ENCODE results near the gene DNAH11. TPM values are rescaled to one million over a fixed set of nuclear protein-coding genes. Genes with fewer than 3 reads are reported as not detected.

DNAH11 gene
- total RNA-seq, 6 donors from 2014 or later = 4.2 to 45.5 (median 12.0) TPM

- H3K4me1 ChIP-seq = peaks cover 0 to 32% (median 16%) of the 10 kb centered on the region in 4 donors
- TF ChIP-seq POLR2AphosphoS5 (IDR thresholded peaks at IDR 0.05) (no peak), POLR2A (IDR thresholded peaks at IDR 0.05) (no peak), EP300 (IDR thresholded peaks at IDR 0.05) (no peak), CTCF (IDR thresholded peaks at IDR 0.05) (no peak)
- no peaks in the 10 kb centered on the region for H3K27me3 ChIP-seq
- H3K27ac ChIP-seq = no peak overlapping the region
- no peak for ATAC-seq (ENCODE audit: low FRiP score in 2 of 2)
- no peak overlapping the region for H3K4me3 ChIP-seq
- 53 to 60% methylated on average over 2 of the region's 2 CpGs for WGBS, 2 donors
- DNase-seq = no peak
- H3K9me3 ChIP-seq = no peaks in the 10 kb centered on the region
- no peaks in the 10 kb centered on the region for H3K36me3 ChIP-seq
These were observed 405.1 kb downstream of the DNAH11 start for GRCh38 chr7:21947946-21948345.

GRCh38 chr7:21948364-21948763 lies 405.5 kb downstream of the DNAH11 start:
- no peak for DNase-seq
- Histone ChIP-seq H3K4me1 (peaks cover 0 to 31% (median 16%) of the 10 kb centered on the region in 4 donors), H3K27ac (no peak overlapping the region), H3K9me3 (no peaks in the 10 kb centered on the region), H3K36me3 (no peaks in the 10 kb centered on the region), H3K4me3 (no peak overlapping the region), H3K27me3 (no peaks in the 10 kb centered on the region)
- ATAC-seq (ENCODE audit: low FRiP score in 2 of 2) = no peak
- TF ChIP-seq EP300 (IDR thresholded peaks at IDR 0.05) (no peak), POLR2A (IDR thresholded peaks at IDR 0.05) (no peak), CTCF (IDR thresholded peaks at IDR 0.05) (no peak), POLR2AphosphoS5 (IDR thresholded peaks at IDR 0.05) (no peak)
- WGBS, 2 donors = 49 to 63% methylated on average over 2 of the region's 2 CpGs

GRCh38 chr7:21948887-21949540 lies 406.2 kb downstream of the DNAH11 start:
- Histone ChIP-seq H3K36me3 (no peaks in the 10 kb centered on the region), H3K4me1 (peaks cover 0 to 24% (median 14%) of the 10 kb centered on the region in 4 donors), H3K9me3 (no peaks in the 10 kb centered on the region), H3K27ac (no peak overlapping the region), H3K4me3 (no peak overlapping the region), H3K27me3 (no peaks in the 10 kb centered on the region)
- no peak for DNase-seq
- no peak for ATAC-seq (ENCODE audit: low FRiP score in 2 of 2)
- 55 to 62% methylated on average over 8 of the region's 8 CpGs for WGBS, 2 donors
- no peak for TF ChIP-seq POLR2A (IDR thresholded peaks at IDR 0.05)
- TF ChIP-seq POLR2AphosphoS5 (IDR thresholded peaks at IDR 0.05) = no peak
- TF ChIP-seq EP300 (IDR thresholded peaks at IDR 0.05) = no peak
- TF ChIP-seq CTCF (IDR thresholded peaks at IDR 0.05) = no peak

Other genes with a start within 250 kb of the DNAH11 start
- 10 to 100 TPM in 3 of 6 donors, 1 to 10 TPM in 3; 2.4 to 19.3 (median 9.5) TPM for gene SP4, start 115.0 kb upstream of the DNAH11 start, total RNA-seq

Measured in upper lobe of left lung (tissue), 6 donors.